Measurements from ENCODE around the gene POGZ. TPM values are rescaled to one million over a fixed set of nuclear protein-coding genes. Genes with fewer than 3 reads are reported as not detected.

The POGZ gene, protein sequence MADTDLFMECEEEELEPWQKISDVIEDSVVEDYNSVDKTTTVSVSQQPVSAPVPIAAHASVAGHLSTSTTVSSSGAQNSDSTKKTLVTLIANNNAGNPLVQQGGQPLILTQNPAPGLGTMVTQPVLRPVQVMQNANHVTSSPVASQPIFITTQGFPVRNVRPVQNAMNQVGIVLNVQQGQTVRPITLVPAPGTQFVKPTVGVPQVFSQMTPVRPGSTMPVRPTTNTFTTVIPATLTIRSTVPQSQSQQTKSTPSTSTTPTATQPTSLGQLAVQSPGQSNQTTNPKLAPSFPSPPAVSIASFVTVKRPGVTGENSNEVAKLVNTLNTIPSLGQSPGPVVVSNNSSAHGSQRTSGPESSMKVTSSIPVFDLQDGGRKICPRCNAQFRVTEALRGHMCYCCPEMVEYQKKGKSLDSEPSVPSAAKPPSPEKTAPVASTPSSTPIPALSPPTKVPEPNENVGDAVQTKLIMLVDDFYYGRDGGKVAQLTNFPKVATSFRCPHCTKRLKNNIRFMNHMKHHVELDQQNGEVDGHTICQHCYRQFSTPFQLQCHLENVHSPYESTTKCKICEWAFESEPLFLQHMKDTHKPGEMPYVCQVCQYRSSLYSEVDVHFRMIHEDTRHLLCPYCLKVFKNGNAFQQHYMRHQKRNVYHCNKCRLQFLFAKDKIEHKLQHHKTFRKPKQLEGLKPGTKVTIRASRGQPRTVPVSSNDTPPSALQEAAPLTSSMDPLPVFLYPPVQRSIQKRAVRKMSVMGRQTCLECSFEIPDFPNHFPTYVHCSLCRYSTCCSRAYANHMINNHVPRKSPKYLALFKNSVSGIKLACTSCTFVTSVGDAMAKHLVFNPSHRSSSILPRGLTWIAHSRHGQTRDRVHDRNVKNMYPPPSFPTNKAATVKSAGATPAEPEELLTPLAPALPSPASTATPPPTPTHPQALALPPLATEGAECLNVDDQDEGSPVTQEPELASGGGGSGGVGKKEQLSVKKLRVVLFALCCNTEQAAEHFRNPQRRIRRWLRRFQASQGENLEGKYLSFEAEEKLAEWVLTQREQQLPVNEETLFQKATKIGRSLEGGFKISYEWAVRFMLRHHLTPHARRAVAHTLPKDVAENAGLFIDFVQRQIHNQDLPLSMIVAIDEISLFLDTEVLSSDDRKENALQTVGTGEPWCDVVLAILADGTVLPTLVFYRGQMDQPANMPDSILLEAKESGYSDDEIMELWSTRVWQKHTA (N-terminal part only)
- 10 to 100 TPM; 25.8 to 68.2 (median 47.3) TPM for total RNA-seq

DNA sequence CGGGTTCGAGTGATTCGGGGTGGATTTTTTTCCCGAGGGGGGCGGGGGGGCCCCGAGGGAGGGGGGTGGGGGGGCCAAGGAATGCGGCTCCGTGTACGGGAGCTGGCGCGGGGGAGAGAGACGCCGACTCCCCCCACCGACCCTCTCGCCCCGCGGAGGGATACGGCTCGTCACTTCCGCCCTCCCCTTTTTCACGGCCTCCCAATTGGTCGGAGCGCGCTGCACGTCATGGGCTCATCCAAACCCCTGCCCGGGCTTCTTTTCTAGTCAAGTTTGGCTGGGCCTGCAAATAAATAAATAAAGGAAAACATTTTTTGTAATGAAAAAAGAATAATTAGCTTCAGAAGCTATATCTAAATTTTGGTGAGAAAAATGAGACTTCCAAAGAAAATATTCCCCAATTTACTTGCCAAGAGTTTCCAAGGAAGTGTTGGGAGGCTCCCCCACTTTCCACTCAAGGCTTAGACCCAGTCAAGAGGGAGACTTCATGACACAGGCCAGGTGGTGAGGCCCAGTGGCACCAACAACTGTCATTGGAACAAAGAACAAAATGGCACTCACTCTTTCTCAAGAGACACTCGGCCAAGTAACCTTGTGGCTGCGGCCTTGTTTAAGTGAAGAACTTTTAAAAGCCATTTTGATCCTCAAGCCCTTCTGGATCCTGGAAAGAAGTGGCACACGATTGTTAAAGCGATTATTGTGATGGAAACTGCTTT, at the start of gene POGZ:
Gene POGZ (minus strand): TSS at position 164 of the 716 bp plus-strand sequence. CDS start 17,290 bp downstream, outside the sequence.
- WGBS, 2 donors (ENCODE audit: low coverage in 1 of 2) = 16 to 92% methylated on average over 4 to 18 of the region's 30 CpGs
- peak; percentile 93 for ATAC-seq
- Histone ChIP-seq H3K36me3 (no peaks in the 10 kb centered on the region), H3K9me3 (no peaks in the 10 kb centered on the region), H3K27me3 (no peaks in the 10 kb centered on the region), H3K4me1 (peaks cover 0 to 41% (median 15%) of the 10 kb centered on the region in 3 donors), H3K4me3 (peak within 1 kb of the TSS; percentile 64 to 100), H3K27ac (peak within 1 kb of the TSS; percentile 92 to 100 (median 98))
- no peak for TF ChIP-seq POLR2A (IDR thresholded peaks at IDR 0.05)
- TF ChIP-seq POLR2AphosphoS5 (IDR thresholded peaks at IDR 0.05) = peak; percentile 88

DNA sequence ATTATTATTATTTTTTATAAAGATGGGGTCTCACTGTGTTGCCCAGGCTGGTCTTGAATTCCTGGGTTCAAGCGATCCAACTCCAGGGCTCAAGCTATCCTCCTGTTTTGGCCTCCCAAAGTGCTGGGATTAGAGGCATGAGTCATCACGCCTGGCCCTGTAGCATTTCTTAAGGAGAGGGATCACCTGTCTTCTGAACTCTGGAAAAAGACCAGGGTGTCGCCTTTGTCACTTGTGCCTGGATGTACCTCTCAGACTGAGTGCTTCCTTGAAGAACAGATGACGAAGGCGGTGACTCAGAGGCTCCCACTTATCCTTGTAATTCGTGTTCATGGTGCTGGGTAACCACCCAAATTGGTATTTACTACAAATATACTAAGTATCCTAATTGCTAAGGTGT, 49.5 kb upstream of the POGZ start:
- TF ChIP-seq POLR2A (IDR thresholded peaks at IDR 0.05) = no peak
- TF ChIP-seq, protein P1, sequence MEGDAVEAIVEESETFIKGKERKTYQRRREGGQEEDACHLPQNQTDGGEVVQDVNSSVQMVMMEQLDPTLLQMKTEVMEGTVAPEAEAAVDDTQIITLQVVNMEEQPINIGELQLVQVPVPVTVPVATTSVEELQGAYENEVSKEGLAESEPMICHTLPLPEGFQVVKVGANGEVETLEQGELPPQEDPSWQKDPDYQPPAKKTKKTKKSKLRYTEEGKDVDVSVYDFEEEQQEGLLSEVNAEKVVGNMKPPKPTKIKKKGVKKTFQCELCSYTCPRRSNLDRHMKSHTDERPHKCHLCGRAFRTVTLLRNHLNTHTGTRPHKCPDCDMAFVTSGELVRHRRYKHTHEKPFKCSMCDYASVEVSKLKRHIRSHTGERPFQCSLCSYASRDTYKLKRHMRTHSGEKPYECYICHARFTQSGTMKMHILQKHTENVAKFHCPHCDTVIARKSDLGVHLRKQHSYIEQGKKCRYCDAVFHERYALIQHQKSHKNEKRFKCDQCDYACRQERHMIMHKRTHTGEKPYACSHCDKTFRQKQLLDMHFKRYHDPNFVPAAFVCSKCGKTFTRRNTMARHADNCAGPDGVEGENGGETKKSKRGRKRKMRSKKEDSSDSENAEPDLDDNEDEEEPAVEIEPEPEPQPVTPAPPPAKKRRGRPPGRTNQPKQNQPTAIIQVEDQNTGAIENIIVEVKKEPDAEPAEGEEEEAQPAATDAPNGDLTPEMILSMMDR (IDR thresholded peaks at IDR 0.05) = no peak
- no peak for TF ChIP-seq POLR2AphosphoS5 (IDR thresholded peaks at IDR 0.05)
- no peak for TF ChIP-seq EP300 (IDR thresholded peaks at IDR 0.05)
- no peaks in the 10 kb centered on the region for H3K9me3 ChIP-seq
- peaks cover 3% of the 10 kb centered on the region for H3K27me3 ChIP-seq
- whole genome bisulfite sequencing, 2 donors (ENCODE audit: low coverage in 1 of 2) = 70% methylated on average over 4 of the region's 6 CpGs; no CpG with 5 or more reads in 1 of the 2 donors
- H3K27ac ChIP-seq = no peak overlapping the region
- no peak overlapping the region for H3K4me3 ChIP-seq
- H3K36me3 ChIP-seq = no peaks in the 10 kb centered on the region
- no peak for ATAC-seq
- peaks cover 2 to 24% (median 9%) of the 10 kb centered on the region in 3 donors for H3K4me1 ChIP-seq

DNA sequence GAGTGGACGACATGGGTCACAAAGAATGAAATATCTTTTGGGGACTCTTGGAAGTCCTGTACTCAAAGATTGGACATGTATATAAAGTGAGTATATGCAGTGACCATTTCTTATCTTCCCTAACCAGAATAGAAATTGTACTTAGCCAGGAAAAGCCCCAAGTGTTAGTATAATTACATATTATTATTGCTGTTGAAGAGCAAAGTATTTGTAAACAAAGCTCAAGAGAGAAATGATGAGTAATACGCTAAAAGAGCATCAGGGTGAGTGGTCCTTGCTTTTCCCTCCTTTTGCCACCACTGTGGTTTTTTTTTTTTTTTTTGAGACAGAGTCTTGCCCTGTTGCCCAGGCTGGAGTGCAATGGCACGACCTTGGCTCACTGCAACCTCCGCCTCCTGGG, 45.5 kb upstream of the POGZ start:
- no peaks in the 10 kb centered on the region for H3K9me3 ChIP-seq
- TF ChIP-seq POLR2AphosphoS5 (IDR thresholded peaks at IDR 0.05) = no peak
- TF ChIP-seq, protein P1 (IDR thresholded peaks at IDR 0.05) = no peak
- TF ChIP-seq POLR2A (IDR thresholded peaks at IDR 0.05) = no peak
- TF ChIP-seq EP300 (IDR thresholded peaks at IDR 0.05) = no peak
- no peaks in the 10 kb centered on the region for H3K4me1 ChIP-seq
- no peak overlapping the region for H3K4me3 ChIP-seq
- H3K36me3 ChIP-seq = no peaks in the 10 kb centered on the region
- no peak overlapping the region for H3K27ac ChIP-seq
- no peak for ATAC-seq
- WGBS, 2 donors (ENCODE audit: low coverage in 1 of 2) = 66 to 96% methylated on average over 3 of the region's 4 CpGs
- no peaks in the 10 kb centered on the region for H3K27me3 ChIP-seq

DNA sequence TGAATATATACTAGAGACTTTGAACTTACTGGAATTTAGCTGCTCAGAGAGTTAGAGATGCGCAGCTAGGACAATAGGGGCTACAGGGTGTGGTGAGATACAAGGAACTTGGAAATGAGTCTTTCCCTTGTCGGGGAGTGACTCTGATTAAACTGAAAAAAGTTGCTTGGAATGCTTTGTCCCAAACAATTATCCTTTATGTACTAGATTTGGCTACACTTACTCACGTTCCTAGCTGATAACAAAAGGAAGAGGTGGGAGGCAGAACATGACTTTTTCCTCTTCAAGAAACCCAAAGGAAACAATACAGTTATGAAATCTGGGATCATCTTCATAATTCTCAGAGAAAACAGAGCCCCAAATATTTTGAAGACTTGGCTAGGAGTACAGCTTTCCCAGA, 45.0 kb upstream of the POGZ start:
- H3K4me1 ChIP-seq = no peaks in the 10 kb centered on the region
- 30 to 36% methylated on average over 2 to 3 of the region's 3 CpGs for WGBS, 2 donors (ENCODE audit: low coverage in 1 of 2)
- no peak for ATAC-seq

More for the DNA sequence above, 45.0 kb upstream of the POGZ start:
- no peak overlapping the region for H3K27ac ChIP-seq
- TF ChIP-seq, protein P1 (IDR thresholded peaks at IDR 0.05) = no peak
- TF ChIP-seq POLR2A (IDR thresholded peaks at IDR 0.05) (no peak), POLR2AphosphoS5 (IDR thresholded peaks at IDR 0.05) (no peak), EP300 (IDR thresholded peaks at IDR 0.05) (no peak)
- no peaks in the 10 kb centered on the region for H3K9me3 ChIP-seq
- no peak overlapping the region for H3K4me3 ChIP-seq
- H3K27me3 ChIP-seq = no peaks in the 10 kb centered on the region
- no peaks in the 10 kb centered on the region for H3K36me3 ChIP-seq

Measured in gastroesophageal sphincter (tissue), 4 donors.